Upper lobe of right lung (tissue), 1 donor: ENCODE measurements around the gene FHIT. TPM values are rescaled to one million over a fixed set of nuclear protein-coding genes. Genes with fewer than 3 reads are reported as not detected.

Experiments
- ATAC-seq: fragments of 200-7000 bp; cut with Tn5 transposase; one replicate; pipeline ENCODE4 v1.9.1; 2020; ENCODE audit warnings: mild to moderate bottlenecking, moderate library complexity
- DNase-seq: peaks from one replicate; pipeline ENCODE4 v3.0.0-alpha.2; 2020
- H3K27ac ChIP-seq: fragments of 200-600 bp; one replicate; pipeline ENCODE4 v1.8.0; 2022
- H3K27me3 ChIP-seq: fragments of 200-600 bp; one replicate; pipeline ENCODE4 v1.8.0; 2022; ENCODE audit warnings: mild to moderate bottlenecking
- H3K36me3 ChIP-seq: fragments of 200-600 bp; one replicate; pipeline ENCODE4 v1.8.0; 2022
- H3K4me1 ChIP-seq: fragments of 200-600 bp; one replicate; pipeline ENCODE4 v1.8.0; 2022
- H3K4me3 ChIP-seq: fragments of 200-600 bp; one replicate; pipeline ENCODE4 v1.8.0; 2022; ENCODE audit warnings: mild to moderate bottlenecking
- H3K9me3 ChIP-seq: fragments of 200-600 bp; one replicate; pipeline ENCODE4 v1.8.0; 2022
- CTCF ChIP-seq: fragments of 200-600 bp; IDR thresholded peaks from one replicate; pipeline ENCODE4 v1.8.0; 2022; ENCODE audit warnings: antibody characterized with exemption
- intact Hi-C: fragments of 100-400 bp; cut with DNase I; formaldehyde crosslinking; loops from one replicate; pipeline ENCODE4 v1.11.0; 2022
- total RNA-seq: library from RNA; stranded (reverse); fragmentation: NEBNext Ultra II Directional; extraction: Animal tissue kit (Norgen Biotek cat#: 25700); gene quantifications from one replicate; pipeline ENCODE4 v1.2.1, GENCODE V29; 2021
- donor health status: DM: no; HTN: yes; CAD: no; lungs with severe emphysema.

Gene FHIT
- total RNA-seq, 1 donor from 2014 or later: 9.6 TPM

GRCh38 chr3:59882746-59883145 is 1368.5 kb downstream of the FHIT start:
- no peak overlapping the region for H3K4me3 ChIP-seq
- no peak for DNase-seq

DNA sequence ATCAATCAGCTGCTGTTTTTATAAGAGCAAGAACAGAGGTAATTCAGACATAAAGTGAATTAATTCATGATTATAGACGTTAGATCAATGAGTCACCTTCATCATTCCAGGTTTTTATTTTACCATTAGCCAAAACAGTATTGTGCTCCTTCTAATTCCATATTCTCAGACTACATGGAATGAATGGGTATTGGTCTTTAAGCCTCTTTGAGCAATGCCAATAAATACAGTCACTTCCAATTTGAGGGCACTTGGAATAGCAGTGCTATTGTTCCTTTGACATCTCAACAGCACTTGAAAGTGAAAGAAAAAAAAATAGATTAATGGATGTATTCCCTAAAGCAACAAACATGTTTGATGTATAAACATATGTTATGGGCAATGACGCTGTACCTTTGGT is 1370.5 kb downstream of the FHIT start:
- Histone ChIP-seq H3K27me3 (no peaks in the 10 kb centered on the region), H3K4me3 (no peak overlapping the region), H3K27ac (no peak overlapping the region), H3K9me3 (no peaks in the 10 kb centered on the region), H3K36me3 (no peaks in the 10 kb centered on the region), H3K4me1 (no peaks in the 10 kb centered on the region)
- DNase-seq (no peak), ATAC-seq (no peak)
- no peak for TF ChIP-seq CTCF
- intact Hi-C loops: no loop called here

More at GRCh38 chr3:59882746-59883145, 1368.5 kb downstream of the FHIT start:
- H3K4me1 ChIP-seq: no peaks in the 10 kb centered on the region
- no peak for ATAC-seq
- no peak overlapping the region for H3K27ac ChIP-seq
- no peaks in the 10 kb centered on the region for H3K36me3 ChIP-seq
- H3K9me3 ChIP-seq: no peaks in the 10 kb centered on the region
- no peaks in the 10 kb centered on the region for H3K27me3 ChIP-seq
- intact Hi-C loops: no loop called here
- TF ChIP-seq CTCF: no peak

DNA sequence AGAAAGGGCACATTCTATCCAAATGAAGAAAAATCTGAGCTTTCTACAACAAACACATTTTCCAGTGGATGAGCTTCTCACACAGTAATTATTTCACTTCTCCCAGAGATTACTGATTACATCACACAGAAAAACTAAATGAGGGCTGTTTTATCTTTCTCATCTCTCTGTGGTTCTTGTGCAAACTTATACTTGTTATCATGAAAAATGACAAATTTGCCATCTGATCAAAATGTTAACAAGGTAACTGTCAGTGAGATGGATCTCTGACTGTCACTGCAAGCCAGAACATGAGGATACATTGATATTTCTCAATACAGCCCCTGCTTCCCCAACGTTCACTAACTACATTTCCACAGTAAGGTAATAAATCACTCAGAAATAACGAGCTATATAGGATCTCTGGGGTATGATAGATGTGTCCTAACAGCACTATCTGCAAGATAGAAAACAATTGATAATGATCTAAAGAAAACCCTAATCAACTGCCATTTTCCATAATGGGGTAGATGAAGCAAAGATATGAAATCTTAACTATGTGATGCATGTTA is 1372.1 kb downstream of the FHIT start:
- no peak for TF ChIP-seq CTCF
- Histone ChIP-seq H3K4me3 (no peak overlapping the region), H3K9me3 (no peaks in the 10 kb centered on the region), H3K36me3 (no peaks in the 10 kb centered on the region), H3K4me1 (no peaks in the 10 kb centered on the region), H3K27me3 (no peaks in the 10 kb centered on the region), H3K27ac (no peak overlapping the region)
- intact Hi-C loops: no loop called here
- DNase-seq (no peak), ATAC-seq (no peak)

GRCh38 chr3:59878038-59878427 is 1373.2 kb downstream of the FHIT start:
- Histone ChIP-seq H3K4me1 (no peaks in the 10 kb centered on the region), H3K4me3 (no peak overlapping the region), H3K27me3 (no peaks in the 10 kb centered on the region), H3K9me3 (no peaks in the 10 kb centered on the region), H3K36me3 (no peaks in the 10 kb centered on the region), H3K27ac (no peak overlapping the region)
- ATAC-seq: no peak
- DNase-seq: no peak
- no peak for TF ChIP-seq CTCF
- intact Hi-C loops: no loop called here

DNA sequence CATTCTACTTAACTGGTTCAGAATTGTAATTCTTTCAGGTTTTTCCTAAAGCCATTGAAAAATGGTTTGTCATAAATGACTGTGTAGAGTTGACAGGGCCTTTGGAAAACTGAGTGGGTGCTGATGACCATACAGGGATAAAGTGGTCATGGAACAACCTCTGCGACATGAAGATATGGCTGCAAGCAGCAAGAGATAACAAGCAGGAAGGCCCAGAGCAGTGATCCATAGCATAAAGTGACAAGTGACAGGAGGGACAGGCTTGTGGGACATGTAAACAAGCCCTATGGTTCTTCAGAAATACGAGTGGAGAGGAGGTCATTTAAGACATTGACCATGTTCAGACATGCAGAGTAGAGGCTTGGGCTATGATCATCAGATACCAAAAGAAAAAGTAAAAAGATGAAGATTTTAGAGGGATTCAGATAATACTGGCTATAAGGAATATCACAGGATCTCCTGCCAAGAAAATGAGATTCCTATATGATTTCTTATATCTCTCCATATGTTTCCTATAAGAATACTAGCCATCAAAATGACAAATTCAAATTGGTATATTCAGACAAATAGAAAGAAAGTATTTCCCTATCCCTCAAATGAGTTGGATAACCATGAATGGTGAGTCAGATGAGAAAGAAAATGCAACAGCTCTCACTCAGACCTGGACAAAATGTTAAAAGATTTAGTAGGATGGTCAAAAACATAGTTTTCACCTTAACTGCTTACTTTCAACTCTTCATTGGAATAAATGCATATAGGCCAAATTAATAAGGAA is 1373.8 kb downstream of the FHIT start:
- DNase-seq (no peak), ATAC-seq (no peak)
- Histone ChIP-seq H3K4me1 (no peaks in the 10 kb centered on the region), H3K27ac (no peak overlapping the region), H3K4me3 (no peak overlapping the region), H3K27me3 (no peaks in the 10 kb centered on the region), H3K9me3 (no peaks in the 10 kb centered on the region), H3K36me3 (no peaks in the 10 kb centered on the region)
- intact Hi-C loops: no loop called here
- TF ChIP-seq CTCF: no peak
